NB4 (cell line): Measurements from ENCODE around the gene LCN15.

Source experiments
- DNase-seq: peaks from one replicate; pipeline ENCODE4 v3.0.0; 2010; ENCODE audit warnings: low read depth
- H3K4me3 ChIP-seq: one replicate; pipeline ENCODE4 v1.5.1; 2011; ENCODE audit warnings: mild to moderate bottlenecking, low read depth, low read length, moderate library complexity
- CTCF ChIP-seq: IDR thresholded peaks from one replicate; pipeline ENCODE4 v1.5.1; 2012; ENCODE audit warnings: low read depth, low read length
- MAX ChIP-seq: IDR thresholded peaks from 2 replicates; pipeline ENCODE4 v1.6.1; 2011; ENCODE audit warnings: low read depth, low read length
- MYC ChIP-seq: IDR thresholded peaks from 2 replicates; pipeline ENCODE4 v1.6.1; 2011; ENCODE audit warnings: low read depth, low read length
- POLR2A ChIP-seq: IDR thresholded peaks from 2 replicates; pipeline ENCODE4 v1.6.1; 2011; ENCODE audit warnings: mild to moderate bottlenecking; ENCODE audit not compliant: insufficient read length; ENCODE audit errors: extremely low read depth

Gene LCN15

GRCh38 chr9:136718345-136719194 lies 45.7 kb downstream of the LCN15 start:
- no peak overlapping the region for H3K4me3 ChIP-seq
- TF ChIP-seq POLR2A: no peak
- no peak for TF ChIP-seq MYC
- TF ChIP-seq CTCF: no peak
- TF ChIP-seq MAX: no peak
- no peak for DNase-seq

- no peak for DNase-seq
- H3K4me3 ChIP-seq: no peak overlapping the region
- TF ChIP-seq POLR2A (no peak), CTCF (no peak), MAX (no peak), MYC (no peak)
Measured at GRCh38 chr9:136717399-136717798, 46.9 kb downstream of the LCN15 start.

GRCh38 chr9:136714893-136715274 lies 49.4 kb downstream of the LCN15 start:
- H3K4me3 ChIP-seq: no peak overlapping the region
- no peak for DNase-seq
- no peak for TF ChIP-seq MYC
- no peak for TF ChIP-seq MAX
- TF ChIP-seq POLR2A: no peak
- TF ChIP-seq CTCF: no peak

GRCh38 chr9:136714096-136714892 lies 50.0 kb downstream of the LCN15 start:
- TF ChIP-seq CTCF: no peak
- TF ChIP-seq POLR2A: no peak
- TF ChIP-seq MYC: no peak
- TF ChIP-seq MAX: no peak

GRCh38 chr9:136713550-136713949 lies 50.8 kb downstream of the LCN15 start:
- H3K4me3 ChIP-seq: peak overlapping the region; percentile 51
- no peak for DNase-seq

More at GRCh38 chr9:136714096-136714892, 50.0 kb downstream of the LCN15 start:
- no peak overlapping the region for H3K4me3 ChIP-seq
- DNase-seq: no peak

More at GRCh38 chr9:136713550-136713949, 50.8 kb downstream of the LCN15 start:
- TF ChIP-seq MAX (no peak), CTCF (no peak), MYC (no peak), POLR2A (no peak)
